ENCODE results near the gene METTL8. TPM values are rescaled to one million over a fixed set of nuclear protein-coding genes. Genes with fewer than 3 reads are reported as not detected.

METTL8 gene
- total and polyA plus RNA-seq, 2 of the 13 experiments (the other 11 are each of a cell fraction or from before 2014, with no cell fraction given), result 18.6 to 68.2 TPM

GRCh38 chr2:171434013-171434989, 511 bp upstream of the METTL8 start, which contains the start of gene DCAF17 (continued):
- no peak for TF ChIP-seq HDAC6 (IDR thresholded peaks at IDR 0.05; ENCODE audit: low read depth, low read length)
- no peak for TF ChIP-seq ZNF260 (CRISPR knock-in tag; IDR thresholded peaks at IDR 0.05; ENCODE audit: borderline replicate concordance, low read depth)
- TF ChIP-seq PHF8 (CRISPR knock-in tag; IDR thresholded peaks at IDR 0.05), result peak; percentile 99
- peak; percentile 84; the same call in 1 of the 2 replicates for TF ChIP-seq PAX8 (CRISPR knock-in tag; IDR thresholded peaks at IDR 0.05; ENCODE audit: borderline replicate concordance)
- no peak for TF ChIP-seq FOXP1 (IDR thresholded peaks at IDR 0.05)
- 0 out of 2 replicates have a peak, but pooled peaks have one; percentile 5 for TF ChIP-seq FOXP1 (CRISPR knock-in tag; IDR thresholded peaks at IDR 0.05)
- peak; percentile 58; the same call in 1 of the 2 replicates for TF ChIP-seq ZNF329 (CRISPR knock-in tag; IDR thresholded peaks at IDR 0.05; ENCODE audit: low read depth)
- no peak for TF ChIP-seq ETV5 (CRISPR knock-in tag; IDR thresholded peaks at IDR 0.05; ENCODE audit: borderline replicate concordance)
- 0 out of 2 replicates have a peak, but pooled peaks have one; percentile 6 for TF ChIP-seq ZNF326 (CRISPR knock-in tag; IDR thresholded peaks at IDR 0.05; ENCODE audit: borderline replicate concordance)
- TF ChIP-seq PHB2 (IDR thresholded peaks at IDR 0.05; ENCODE audit: partially characterized antibody), result no peak
- peak; percentile 80 for TF ChIP-seq ZNF724P (CRISPR knock-in tag; IDR thresholded peaks at IDR 0.05; ENCODE audit: borderline replicate concordance)
- peak; percentile 68 to 91; a peak in 2 of 4 replicates for TF ChIP-seq KLF16 (CRISPR knock-in tag; IDR thresholded peaks at IDR 0.05)
- peak; percentile 88 for TF ChIP-seq ZNF234 (CRISPR knock-in tag; conservative IDR thresholded peaks at IDR 0.05)
- 0 out of 2 replicates have a peak, but pooled peaks have one; percentile 72 for TF ChIP-seq THYN1 (CRISPR knock-in tag; IDR thresholded peaks at IDR 0.05; ENCODE audit: borderline replicate concordance, low read depth)
- no peak for TF ChIP-seq HNF4A (CRISPR knock-in tag; IDR thresholded peaks at IDR 0.05)
- no peak for TF ChIP-seq ZNF75D (CRISPR knock-in tag; IDR thresholded peaks at IDR 0.05; ENCODE audit: borderline replicate concordance)
- TF ChIP-seq, protein P1, sequence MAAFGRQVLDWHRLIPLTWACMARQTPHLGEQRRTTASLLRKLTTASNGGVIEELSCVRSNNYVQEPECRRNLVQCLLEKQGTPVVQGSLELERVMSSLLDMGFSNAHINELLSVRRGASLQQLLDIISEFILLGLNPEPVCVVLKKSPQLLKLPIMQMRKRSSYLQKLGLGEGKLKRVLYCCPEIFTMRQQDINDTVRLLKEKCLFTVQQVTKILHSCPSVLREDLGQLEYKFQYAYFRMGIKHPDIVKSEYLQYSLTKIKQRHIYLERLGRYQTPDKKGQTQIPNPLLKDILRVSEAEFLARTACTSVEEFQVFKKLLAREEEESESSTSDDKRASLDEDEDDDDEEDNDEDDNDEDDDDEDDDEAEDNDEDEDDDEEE (CRISPR knock-in tag; IDR thresholded peaks at IDR 0.05), result peak; percentile 71
- TF ChIP-seq, protein P2, sequence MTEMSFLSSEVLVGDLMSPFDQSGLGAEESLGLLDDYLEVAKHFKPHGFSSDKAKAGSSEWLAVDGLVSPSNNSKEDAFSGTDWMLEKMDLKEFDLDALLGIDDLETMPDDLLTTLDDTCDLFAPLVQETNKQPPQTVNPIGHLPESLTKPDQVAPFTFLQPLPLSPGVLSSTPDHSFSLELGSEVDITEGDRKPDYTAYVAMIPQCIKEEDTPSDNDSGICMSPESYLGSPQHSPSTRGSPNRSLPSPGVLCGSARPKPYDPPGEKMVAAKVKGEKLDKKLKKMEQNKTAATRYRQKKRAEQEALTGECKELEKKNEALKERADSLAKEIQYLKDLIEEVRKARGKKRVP (CRISPR knock-in tag; IDR thresholded peaks at IDR 0.05), result no peak
- TF ChIP-seq ZNF740 (CRISPR knock-in tag; IDR thresholded peaks at IDR 0.05), result peak; percentile 89
- 0 out of 2 replicates have a peak, but pooled peaks have one; percentile 1 for TF ChIP-seq ZNF652 (CRISPR knock-in tag; IDR thresholded peaks at IDR 0.05; ENCODE audit: borderline replicate concordance, low read depth)
- peak; percentile 87; the same call in 1 of the 2 replicates for TF ChIP-seq SALL1 (CRISPR knock-in tag; IDR thresholded peaks at IDR 0.05)
- no peak for TF ChIP-seq SOX13 (IDR thresholded peaks at IDR 0.05)
- peak in 1 of 2 experiments; percentile 26; a peak in 2 of 4 replicates for TF ChIP-seq SOX13 (CRISPR knock-in tag; conservative IDR thresholded peaks at IDR 0.05 in 1 of 2, IDR thresholded peaks at IDR 0.05 in 1 of 2)
- no peak for TF ChIP-seq ZNF251 (CRISPR knock-in tag; IDR thresholded peaks at IDR 0.05)
- TF ChIP-seq ZNF205 (CRISPR knock-in tag; IDR thresholded peaks at IDR 0.05), result no peak; the same call in 1 of the 2 replicates
- TF ChIP-seq RXRB (CRISPR knock-in tag; IDR thresholded peaks at IDR 0.05; ENCODE audit: borderline replicate concordance), result 0 out of 2 replicates have a peak, but pooled peaks have one; percentile 19
- TF ChIP-seq, protein P3, sequence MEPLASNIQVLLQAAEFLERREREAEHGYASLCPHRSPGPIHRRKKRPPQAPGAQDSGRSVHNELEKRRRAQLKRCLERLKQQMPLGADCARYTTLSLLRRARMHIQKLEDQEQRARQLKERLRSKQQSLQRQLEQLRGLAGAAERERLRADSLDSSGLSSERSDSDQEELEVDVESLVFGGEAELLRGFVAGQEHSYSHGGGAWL (CRISPR knock-in tag; IDR thresholded peaks at IDR 0.05), result peak; percentile 96; the same call in 1 of the 2 replicates
- 0 out of 2 replicates have a peak, but pooled peaks have one; percentile 23 for TF ChIP-seq NFE2L1 (CRISPR knock-in tag; IDR thresholded peaks at IDR 0.05; ENCODE audit: borderline replicate concordance)

Measured in HepG2 (cell line).